ENCODE results near the gene CCDC187.
"Not testable (repeated sequence)": the region's sequence is repeated elsewhere in the genome, so short reads cannot be mapped to it uniquely, and the experiment has no call there.

The CCDC187 gene

GRCh38 chr9:136283291-136284235 is 20.3 kb downstream of the CCDC187 start:
- DNase-seq: peak; percentile 66

DNA sequence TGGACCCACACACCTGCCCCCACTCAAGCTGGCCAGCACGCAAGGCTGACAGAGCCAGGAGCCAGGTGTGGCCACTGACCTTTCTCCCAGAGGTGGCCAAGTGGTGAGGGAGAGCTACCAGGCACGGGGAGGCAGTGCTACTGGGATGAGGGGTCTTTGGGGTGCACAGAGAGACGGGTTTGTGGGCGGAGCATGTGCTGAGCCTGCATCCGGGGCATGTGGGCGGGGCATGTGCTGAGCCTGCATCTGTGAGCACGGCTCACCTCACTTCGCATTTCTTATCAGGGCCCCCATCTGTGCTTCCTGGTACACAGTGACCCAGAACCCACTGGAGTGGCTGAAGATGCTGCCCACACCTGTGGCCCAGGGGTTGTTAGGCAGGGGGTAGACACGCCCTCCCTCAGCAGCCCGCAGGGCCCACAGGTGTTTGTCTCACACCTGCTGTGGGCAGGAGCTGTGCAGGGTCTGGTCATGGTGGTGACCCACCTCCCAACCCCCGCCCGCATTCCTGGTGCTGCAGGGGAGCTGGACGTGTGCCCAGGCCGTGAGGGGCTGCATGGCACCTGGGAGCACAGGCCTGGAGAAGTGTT is 21.5 kb downstream of the CCDC187 start:
- no peak for DNase-seq

DNA sequence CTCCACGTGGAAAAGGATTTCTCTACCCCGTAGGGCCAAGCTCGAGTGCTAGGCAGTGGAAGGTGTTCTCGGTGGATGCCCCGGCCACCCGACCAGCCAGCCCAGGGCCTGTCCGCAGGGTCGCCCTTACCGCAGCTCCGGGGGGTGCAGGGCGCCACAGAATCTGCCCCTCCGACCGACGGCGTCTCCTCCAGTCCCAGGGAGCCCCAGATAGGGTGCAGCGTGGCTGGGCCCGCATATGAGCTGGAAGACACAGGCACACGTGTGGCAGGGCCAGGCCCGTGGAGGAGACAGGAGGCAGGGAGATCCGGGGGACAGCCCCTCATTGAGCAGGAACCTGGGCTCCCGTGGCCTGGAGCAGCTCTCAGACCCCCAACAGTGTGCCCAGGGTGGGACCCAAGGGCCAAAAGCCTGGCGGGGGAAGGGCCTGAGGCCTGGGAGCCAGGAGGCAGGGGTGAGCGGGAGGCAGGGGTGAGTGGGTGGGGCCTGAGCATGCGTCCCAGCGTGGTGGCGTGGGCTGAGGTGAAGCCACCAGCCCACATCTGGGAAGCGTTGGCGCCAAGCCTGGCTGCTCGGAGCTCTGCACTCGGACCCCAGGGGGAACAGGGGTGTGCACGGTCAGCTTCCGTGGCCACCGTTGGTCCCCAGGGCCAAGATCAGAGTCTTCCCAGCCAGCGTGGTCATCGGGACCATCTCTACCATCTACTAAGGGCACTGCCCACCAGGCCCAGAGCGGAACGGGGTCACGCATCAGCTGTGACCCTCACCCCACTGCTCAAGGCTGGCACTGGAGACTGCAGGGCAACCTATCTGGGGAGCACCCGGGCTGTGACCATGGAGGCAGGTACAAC is 22.2 kb downstream of the CCDC187 start:
- no peak for DNase-seq

DNA sequence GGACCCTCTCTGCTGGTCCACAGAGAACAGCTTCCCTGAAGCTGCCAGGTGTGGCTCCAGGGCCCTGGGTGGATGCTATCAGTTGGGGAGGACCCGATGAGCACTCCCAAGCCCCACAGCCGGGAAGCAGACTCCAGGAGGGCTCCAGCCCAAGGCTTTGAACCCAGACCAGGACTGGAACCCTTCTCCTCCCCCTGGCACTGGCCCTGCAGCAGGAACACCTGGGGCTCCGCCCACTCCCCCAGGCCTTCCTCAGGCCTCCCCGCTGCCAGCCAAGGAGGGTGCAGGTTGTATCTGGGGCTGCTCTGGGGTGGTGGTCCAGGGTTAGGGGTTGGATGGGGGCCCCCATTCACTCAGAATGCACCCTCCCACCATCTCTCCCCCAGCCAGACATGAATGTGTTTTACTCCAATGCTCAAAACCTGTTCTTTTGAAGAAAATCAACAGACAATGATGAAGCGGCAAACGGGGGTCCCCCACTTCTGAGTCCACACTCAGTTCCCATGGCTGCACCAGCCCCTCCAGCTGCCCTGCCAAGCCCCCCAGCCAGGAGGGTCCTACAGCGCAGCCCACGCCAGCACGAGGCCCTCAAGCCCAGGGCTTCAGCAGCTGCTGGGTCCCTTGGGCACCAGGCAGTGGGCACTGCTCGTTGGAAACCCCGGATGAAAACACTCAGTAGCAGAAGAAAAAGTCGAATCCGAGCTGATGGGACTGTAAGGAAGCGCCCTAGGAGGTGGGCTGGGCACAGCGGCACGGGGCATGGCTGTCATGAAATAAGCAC is 23.2 kb downstream of the CCDC187 start:
- DNase-seq: no peak

DNA sequence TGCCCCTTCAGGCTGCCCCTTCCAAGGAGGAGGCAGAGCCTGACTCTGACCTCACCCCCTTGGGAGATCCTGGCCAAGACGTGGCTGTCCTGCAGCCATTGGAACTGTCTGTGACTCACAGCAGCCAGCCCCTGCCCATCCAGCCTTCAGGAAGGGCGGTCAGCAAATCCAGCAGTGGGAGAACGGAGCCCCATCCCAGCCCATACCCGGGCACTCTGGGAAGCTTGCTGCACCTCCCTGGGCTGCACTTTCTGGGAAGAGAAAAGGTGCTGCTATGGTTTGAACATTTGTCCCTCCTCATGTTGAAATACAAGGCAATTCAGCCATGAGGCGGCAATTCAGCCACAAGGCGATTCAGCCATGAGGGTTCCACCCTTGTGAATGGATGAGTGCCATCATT is 24.4 kb downstream of the CCDC187 start:
- DNase-seq: no peak

GRCh38 chr9:136278894-136279293 is 25.0 kb downstream of the CCDC187 start:
- DNase-seq: no peak

DNA sequence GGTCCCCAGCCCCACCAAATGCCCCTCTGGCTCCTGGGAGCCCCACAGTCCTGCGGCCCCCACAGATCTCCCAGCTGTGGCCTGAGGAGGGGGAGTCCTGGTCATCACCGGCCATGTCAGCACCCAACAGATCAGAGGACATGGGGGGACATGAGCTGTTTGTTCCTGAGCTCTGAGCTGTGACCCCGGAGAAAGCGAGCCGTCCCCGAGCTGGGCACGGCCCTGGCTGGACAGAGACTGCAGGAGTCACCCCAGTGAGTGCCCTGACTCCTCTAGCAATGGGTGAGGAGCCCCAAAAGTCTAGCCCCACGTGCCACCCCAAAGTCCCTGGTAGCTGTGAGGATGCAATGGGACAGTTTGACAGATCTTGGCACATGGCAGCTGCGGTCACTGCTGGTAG is 25.7 kb downstream of the CCDC187 start:
- no peak for DNase-seq

- DNase-seq: no peak
Observed at GRCh38 chr9:136277746-136278145, 26.1 kb downstream of the CCDC187 start.

- no peak for DNase-seq
Observed at GRCh38 chr9:136276716-136277115, 27.2 kb downstream of the CCDC187 start.

- DNase-seq: no peak
Observed at GRCh38 chr9:136275655-136276429, 28.1 kb downstream of the CCDC187 start.

DNA sequence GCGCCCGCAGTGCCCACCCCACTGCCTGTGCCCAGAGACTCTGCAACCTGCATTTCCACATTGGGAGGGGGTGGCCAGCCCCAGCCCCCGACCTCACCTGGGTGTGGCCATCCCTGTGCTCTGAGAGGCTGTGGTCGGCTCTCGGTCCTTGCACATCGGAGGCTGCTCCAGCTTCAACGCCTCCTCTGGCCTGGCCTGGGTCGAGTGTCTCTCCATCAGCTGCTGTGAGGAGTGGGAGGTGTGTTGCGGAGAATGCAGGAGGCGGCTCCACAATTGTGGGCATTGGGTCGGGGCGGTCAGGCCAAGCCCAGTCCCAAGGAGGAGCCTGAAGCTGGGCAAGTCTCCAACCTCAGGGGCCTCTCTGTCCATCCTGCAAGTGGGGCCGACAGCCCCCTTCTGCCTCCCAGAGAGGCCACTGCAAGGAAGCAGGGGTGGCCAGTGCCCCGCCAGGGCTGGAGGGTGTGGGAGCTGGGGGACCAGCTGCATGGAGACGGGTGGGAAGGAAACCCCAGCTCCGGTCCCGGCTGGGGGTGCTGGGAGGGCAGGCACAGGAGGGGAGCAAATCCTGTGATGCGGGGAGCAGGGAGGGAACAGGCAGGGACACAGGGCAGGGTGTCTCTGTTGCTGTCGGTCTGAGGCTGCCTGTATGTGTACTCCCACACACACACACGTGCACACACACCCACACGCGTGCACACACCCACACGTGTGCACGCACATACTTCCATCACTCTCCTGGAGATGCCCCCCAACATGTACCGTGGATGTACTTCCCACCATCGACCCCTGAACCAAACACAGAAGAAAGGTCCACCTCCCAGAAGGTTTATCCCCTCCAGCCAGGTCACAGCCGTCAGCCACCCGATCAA is 28.9 kb downstream of the CCDC187 start:
- DNase-seq: no peak

GRCh38 chr9:136273921-136274785 is 29.7 kb downstream of the CCDC187 start:
- no peak for DNase-seq

- DNase-seq: no peak
Observed at GRCh38 chr9:136273244-136273865, 30.5 kb downstream of the CCDC187 start.

- no peak for DNase-seq
Observed at GRCh38 chr9:136270173-136270705, 33.7 kb downstream of the CCDC187 start.

GRCh38 chr9:136268735-136269134 is 35.2 kb downstream of the CCDC187 start:
- no peak for DNase-seq

- no peak for DNase-seq
Observed at GRCh38 chr9:136268318-136268717, 35.6 kb downstream of the CCDC187 start.

DNA sequence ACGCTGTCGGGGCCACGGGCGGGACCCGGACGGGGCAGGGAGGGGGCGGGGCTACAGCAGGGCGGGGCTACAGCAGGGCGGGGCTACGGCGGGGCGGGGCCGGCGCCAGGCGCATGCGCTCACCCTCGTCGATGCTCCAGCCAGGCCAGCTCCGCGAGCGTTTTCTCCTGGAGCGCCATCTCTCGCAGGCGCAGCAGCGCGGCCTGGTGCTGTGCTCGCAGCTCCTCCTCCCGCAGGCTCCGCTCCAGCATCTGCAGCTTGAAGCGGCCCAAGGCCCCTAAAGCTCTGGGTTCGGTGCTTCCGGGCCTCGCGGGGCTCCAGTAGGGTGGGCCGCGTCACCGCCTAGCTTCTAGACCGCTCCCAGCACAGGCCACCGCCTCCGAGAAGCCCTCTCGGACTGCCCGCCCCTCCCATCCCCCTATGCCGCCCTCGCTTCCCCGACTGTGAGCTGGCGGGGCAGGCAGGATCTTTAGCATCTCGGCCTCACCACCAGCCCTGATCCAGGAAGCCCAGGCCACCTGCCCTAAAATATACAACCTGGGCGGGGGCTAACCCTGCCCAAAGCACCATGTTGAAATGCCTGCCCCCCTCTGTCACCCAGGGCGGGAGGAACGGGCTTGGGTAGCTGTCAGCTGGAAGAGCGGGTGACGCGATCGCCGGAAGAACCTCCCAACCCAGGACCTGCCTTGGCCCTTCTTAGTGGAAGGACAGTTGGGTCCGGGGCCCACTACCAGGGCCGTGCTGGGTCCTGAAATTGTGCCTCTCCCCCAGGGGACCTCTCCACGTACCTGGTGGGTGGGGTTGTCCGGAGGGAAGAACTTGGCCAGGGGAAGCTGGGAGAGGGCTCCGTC is 36.4 kb downstream of the CCDC187 start:
- peak; percentile 83 for DNase-seq

GRCh38 chr9:136266641-136267040 is 37.3 kb downstream of the CCDC187 start:
- DNase-seq: not testable (repeated sequence)
